Spleen (tissue), 7 donors: ENCODE data around the gene MED13.

Experiments
- CTCF ChIP-seq, 11 experiments: fragments of 200-600 bp in 7 of 11; fragments of 450-650 bp in 4 of 11; sonication (generic) in 4 of 11; IDR thresholded peaks in 8 of 11; conservative IDR thresholded peaks in 3 of 11; 1 replicate in 7 of 11; 2 replicates in 4 of 11; pipeline versions ENCODE4 v1.4.0 to v1.8.0; 2016 to 2021; ENCODE audit warnings: antibody characterized with exemption in 11 of 11, inconsistent platforms in 4 of 11, mild to moderate bottlenecking in 1 of 11
- POLR2A ChIP-seq, 3 donors: fragments of 450-650 bp; IDR thresholded peaks; one replicate each; pipeline ENCODE4 v1.5.1; 2017; ENCODE audit warnings: antibody characterized with exemption in 3 of 3, mild to moderate bottlenecking in 1 of 3
- donor health status: DM: no; HTN: no; CAD: no; lungs with moderate emphysema.
- donor health status: DM: no; HTN: no; CAD: no.
- donor health status: DM: no; HTN: no; CAD: no.

DNA sequence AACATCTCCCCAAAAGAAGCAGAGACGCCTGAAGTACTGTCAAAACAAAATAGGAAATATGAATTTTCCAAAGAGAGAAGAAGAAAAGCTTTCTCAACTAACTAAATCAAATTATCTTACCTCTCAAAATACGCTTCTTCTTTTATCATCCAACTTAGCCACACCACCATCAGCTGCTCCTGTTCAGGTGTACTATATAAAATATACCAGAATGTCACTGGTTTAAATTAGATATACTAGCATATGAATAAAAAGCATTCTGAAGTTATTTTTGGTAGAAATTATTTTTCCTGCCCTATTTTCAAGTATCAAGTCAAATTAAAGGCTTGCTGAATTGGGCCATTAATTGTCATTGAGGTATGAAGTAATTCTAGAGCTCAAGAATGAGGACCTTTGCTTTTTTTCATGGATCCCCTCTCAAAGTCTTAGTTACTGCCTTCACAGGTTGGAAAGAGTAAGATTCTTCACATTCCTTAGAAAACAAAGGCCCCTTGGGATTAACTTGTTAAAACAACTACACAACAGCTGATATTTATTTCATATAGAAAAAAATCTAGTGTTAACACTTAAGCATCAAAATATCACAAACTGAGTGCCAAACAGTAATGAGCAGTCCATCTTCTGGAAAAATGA is 167.4 kb downstream of the MED13 start:
- TF ChIP-seq CTCF (IDR thresholded peaks at IDR 0.05 in 8 of 11, conservative IDR thresholded peaks at IDR 0.05 in 3 of 11) (no peak), POLR2A (IDR thresholded peaks at IDR 0.05) (no peak)
